ENCODE results near the gene TNNT2.

GRCh38 chr1:201319631-201320030, 57.8 kb downstream of the TNNT2 start:
- TF ChIP-seq SUZ12 (IDR thresholded peaks at IDR 0.05) (no peak), NFRKB (IDR thresholded peaks at IDR 0.05) (no peak), TARDBP (IDR thresholded peaks at IDR 0.05) (no peak), SP1 (IDR thresholded peaks at IDR 0.05) (no peak), ZNF384 (IDR thresholded peaks at IDR 0.05) (no peak), FOXM1 (IDR thresholded peaks at IDR 0.05; ENCODE audit: borderline replicate concordance) (no peak), L3MBTL2 (conservative IDR thresholded peaks at IDR 0.05) (no peak), CTBP1 (IDR thresholded peaks at IDR 0.05; ENCODE audit: borderline replicate concordance) (no peak), LEF1 (IDR thresholded peaks at IDR 0.05; ENCODE audit: borderline replicate concordance) (no peak), FOXA1 (IDR thresholded peaks at IDR 0.05) (no peak), BHLHE40 (IDR thresholded peaks at IDR 0.05; ENCODE audit: borderline replicate concordance) (no peak), HDGF (IDR thresholded peaks at IDR 0.05; ENCODE audit: borderline replicate concordance) (no peak), PKNOX1 (IDR thresholded peaks at IDR 0.05) (no peak)

Data from HEK293T (cell line).